CD4-positive, alpha-beta T cell treated with Interleukin-12 subunit alpha and Interleukin-12 subunit beta, for 1 hour (primary cell): ENCODE measurements around the gene PNN.
A peak's percentile ranks its signal among the peaks of the same experiment; 100 is the strongest.

ENCODE experiments used
- DNase-seq: peaks from one replicate; pipeline ENCODE4 v3.0.0-alpha.2; 2020

Gene PNN

GRCh38 chr14:39230416-39231035, 55.5 kb downstream of the PNN start:
- DNase-seq: no peak

DNA sequence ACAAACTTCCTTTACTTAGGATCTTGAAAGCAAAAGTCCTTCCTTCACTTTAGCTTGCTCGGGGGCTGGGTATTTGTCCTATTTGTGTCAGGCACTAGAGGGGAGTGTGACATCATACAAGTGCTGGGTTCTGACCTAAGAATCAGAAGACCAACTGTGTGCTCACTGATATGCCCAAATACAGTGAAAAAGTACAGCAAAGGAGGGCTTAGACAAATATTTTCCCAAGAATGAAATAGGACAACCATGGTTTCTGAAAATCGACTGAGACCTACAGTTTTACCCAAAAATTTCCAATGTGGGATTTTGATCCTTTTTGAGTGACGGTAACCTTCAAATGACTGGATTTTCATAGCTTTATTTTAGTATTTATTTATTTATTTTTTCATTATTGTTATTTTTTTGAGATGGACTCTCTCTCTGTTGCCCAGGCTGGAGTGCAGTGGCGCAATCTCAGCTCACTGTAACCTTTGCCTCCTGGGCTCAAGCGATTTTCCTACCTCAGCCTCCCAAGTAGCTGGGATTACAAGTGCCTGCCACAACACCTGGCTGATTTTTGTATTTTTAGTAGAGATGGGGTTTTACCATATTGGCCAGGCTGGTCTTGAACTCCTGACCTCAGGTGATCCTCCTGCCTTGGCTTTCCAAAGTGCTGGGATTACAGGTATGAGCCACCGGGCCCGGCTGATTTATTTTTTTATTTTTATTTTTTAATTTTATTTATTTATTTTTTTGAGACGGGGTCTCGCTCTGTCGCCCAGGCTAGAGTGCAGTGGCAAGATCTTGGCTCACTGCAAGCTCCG, 56.9 kb downstream of the PNN start:
- peak; percentile 65 for DNase-seq
